ENCODE results near the gene LRRC46.

LRRC46 gene

DNA sequence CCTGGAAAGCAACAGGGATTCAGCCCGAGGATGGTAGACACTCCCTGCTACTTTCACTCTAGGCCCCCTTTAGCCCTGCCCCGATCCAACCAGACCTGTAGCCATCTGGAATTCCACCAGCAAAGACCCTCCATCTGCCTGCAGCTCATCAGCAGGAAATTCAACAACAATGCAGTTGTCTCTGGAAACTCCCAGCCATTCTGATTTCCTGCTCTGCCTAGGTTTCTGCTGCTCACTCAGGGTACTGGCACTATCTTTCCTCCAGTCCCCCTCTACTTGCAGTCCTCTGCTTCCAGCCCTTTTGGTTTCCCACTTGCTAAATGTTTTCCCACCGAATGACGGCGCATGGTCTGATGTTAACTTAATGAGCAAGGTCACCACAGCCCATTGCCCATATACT, 22.1 kb downstream of the LRRC46 start:
- no peak for DNase-seq

DNA sequence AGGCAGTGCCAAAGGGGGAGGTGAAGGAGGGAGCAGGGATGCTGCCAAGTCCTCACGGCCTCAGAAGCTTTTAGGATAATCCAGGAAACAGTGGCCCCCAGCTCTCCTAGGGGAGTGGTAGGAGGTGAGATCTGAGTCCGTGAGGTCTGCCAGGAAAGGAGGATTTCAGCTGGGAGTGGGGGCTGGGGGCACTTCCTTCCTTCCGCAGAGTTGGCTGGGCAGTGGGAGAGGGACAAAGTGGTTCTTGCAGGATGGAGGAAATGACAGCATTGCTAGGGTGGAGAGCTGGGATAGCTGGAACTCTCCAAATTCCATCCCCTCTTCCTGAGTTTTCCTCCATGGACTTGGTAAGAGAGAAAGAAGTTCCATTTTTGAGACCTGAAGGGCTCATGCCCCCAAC, 24.3 kb downstream of the LRRC46 start:
- DNase-seq = no peak

DNA sequence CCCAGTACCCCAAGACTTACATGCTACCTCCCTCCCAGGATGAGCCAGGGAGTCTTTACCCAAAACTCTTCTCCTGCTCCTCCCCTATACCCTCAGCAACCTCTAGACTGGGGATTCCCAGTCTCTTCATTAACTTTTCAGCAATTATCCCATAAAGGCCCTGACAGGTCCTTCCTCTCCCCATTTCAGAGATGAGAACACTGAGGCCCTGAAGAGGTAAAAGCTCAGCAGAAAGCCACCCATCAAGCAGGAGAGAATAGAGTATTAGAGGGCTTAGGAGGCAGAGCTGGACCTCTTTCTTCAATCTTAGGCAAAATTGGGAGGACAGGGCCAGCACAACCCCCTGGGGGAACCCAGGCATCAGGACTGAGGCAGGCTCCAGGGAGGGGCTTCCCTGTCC, 25.4 kb downstream of the LRRC46 start:
- DNase-seq = no peak

DNA sequence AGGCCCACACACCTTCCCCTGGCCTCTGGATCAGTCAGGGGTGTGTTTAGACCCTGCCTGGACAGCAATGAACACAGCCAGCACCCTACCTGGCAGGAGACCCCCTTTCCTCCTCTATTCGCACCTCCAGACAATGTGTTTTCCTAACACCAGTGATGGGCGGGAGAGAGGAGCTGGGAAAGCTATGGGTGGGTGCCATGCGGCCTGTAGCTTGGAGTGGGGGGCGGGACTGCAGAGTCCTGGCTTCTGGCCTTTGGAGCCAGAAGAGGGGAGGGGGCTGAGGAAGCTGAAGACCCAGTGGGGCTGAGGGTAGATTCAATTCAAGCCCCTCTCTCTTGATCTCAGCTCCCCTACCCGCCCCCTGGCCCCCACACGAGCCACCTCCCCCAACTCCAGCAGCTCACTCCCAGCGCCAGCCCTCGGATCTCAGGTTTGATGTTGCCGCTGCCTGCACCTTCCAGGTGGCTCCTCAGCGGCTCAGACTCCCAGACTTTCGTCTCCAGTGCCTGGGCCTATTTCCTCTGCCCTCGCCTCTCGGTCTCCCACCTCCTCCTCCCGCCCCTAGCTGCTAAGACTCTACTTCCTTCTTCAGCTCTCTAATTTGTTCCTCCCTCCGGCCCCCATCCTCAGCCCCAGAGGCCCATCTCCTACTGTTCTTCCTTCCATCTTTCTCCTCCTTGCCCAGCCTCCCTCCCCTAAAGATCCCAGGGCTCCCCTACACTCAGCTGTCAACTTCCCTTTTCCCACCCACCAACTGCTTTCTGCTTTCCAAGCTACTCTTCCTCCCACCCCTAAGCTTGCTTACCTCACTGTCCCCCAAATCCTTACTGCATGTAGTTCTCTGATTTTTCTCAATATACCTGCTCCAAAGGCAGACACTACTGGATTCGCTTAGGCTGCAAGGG, 26.3 kb downstream of the LRRC46 start:
- DNase-seq = no peak

DNA sequence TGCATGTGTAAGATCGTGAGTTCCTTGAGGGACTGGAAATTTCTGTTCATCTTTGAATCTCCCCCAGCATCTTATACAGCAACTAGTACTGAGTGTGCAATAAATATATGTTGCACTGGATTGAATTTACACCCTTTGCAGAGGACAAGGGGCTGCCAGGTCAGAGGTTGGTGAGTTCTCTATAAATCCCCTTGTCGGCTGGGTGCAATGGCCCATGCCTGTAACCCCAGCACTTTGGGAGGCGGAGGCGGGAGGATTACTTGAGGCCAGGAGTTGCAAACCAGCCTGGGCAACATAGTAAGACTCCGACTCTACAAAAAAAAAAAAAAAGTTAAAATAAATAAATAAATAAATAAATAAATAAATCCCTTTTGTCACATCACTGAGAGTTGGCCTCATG, 28.9 kb downstream of the LRRC46 start:
- no peak for DNase-seq

DNA sequence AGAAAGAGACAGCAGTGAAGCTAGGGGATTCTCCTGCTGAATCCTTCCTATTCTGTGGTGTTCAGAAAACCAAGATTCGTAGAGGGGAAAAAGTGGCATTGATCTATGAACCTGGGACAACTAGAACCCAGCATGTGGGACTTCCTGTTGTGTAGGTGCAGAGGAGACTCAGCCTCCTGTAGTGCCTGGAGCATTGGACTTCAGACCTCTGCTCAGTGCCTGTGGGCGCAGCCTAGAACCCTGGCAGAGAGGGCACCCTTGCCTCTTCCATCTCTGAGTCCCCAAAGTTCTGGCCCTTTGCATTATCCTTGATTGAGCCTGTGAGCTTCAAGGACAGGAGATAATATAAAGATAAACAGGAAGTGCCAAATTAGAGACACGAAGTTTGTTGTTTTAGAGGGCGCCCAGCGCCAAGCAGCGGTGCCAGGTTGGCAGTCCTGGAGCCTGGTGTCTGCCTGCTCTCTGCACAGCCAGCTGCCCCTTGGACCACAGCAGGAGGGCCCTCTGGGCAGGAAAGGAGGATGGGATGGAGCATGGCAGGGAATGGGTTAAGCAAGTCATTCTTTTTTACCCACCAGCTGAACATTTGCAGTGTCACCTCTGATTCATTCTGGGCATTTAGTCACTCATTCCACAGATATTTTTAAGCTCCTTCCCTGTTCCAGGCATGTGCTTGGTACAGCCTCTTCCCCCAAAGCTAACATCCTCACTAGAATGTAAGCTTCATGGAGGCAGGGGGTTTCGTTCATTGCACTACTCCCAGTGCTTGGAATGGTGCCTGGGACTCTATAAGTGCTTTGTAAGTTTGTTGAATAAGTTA, 31.4 kb downstream of the LRRC46 start:
- no peak for DNase-seq

DNA sequence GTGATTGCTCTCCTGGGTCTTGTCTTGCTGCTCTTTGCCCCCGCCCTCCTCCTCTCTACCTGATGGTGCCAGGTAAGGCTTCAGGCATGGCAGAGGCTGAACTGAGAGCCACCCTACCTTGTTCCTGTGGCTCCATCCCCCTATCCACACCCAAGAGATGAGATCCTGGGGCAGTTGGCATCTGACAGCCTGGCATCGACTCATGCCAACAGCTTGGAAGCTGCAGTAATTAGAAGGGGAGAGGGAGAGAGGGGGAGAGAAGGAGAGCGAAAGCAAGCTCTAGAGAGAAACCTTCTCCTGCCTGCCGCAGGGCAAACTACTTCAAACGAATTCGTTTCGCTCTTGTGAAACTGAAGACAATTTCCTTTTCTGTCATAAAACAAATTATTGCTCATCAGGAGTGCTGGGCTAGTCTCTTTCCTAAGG, 33.3 kb downstream of the LRRC46 start:
- DNase-seq = peak; percentile 66

DNA sequence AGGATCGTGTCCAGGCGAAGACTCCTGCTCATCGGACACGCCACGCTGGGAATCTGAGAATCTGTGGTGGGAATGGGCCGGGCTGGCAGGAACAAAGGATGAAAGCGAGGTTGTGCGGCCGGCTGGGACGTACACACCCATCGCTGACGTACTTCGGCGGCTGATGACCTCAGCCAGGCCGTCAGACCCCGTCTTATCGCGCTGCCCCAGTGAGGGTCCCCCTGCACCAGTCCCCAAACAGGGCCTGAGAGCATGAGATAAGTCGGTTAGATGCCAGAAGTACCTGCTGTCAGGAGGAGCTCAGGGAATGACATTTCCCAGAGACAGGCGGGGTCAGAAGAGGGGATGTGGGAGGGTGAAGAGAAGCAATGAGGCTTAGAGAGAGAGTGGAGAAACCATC, 35.5 kb downstream of the LRRC46 start:
- DNase-seq = no peak

DNA sequence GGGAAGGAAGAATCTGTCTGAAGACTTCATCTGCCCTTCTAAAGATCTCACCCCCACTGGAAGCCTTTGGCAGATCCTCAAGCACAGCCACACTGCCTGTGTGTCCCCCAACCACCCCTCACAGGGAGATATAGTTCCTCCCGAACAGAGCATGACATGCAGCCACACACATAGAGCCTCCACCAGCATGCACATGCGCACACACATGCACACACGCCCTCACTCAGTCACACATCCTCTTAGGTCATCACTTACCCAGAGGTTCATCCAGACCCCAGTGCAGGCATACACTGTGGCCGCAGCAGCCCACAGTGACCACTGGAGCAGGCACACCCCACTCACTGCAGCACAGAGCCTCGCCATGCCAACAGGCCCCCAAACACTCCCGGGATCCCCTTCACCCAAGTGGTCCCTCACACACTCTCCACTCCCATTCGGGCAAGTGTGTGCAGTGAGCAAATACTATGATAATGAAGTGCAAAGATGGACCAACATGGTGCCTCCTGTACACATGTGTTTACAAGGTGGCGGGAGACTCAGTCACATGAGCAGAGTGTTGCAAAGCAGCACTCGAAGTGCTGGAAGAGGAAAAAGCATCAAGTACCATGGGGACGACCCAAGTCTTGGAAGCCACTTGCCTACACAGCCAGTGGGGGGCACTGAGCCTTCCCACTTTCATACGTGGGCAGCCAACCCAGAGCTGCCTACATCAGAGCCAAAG, 36.5 kb downstream of the LRRC46 start:
- DNase-seq = no peak

DNA sequence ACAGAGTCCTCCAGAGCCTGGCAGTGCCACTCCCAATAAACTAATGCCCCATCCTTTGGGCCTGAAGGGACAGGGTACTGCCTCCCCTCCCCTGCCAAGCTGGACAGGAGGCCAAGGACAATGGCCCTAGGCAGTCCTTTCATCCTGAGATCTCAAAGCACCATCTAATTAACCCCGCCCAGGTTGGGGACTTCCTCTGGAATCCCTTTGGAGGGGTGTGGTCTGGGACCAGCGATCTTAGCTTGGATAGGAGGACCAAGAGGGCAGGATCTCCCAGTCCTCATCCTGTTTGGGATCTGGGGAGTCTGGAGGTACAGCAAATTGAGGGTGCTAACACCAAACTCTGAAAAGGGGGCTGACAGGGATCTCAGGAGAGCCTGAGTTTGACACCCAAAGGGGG, 37.6 kb downstream of the LRRC46 start:
- DNase-seq = no peak

DNA sequence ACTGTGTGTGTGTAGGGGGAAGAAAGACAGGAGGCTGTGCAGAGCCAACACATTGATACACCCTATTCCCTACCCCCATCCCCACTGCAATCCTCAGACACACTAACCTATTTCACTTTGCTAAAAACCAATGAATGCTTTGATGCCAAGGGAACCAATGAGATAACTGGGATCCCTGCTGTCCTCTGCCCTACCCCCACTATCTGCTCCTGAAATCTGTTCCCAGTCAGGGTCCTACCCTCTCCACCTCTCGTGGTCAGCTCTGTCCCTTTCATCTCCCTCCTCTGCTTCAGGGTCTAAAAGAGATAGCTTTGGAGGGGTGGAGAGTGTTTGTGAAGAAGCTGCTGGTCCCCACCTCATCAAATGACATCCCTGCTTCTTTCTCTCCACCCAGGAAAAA, 38.6 kb downstream of the LRRC46 start:
- DNase-seq = no peak

DNA sequence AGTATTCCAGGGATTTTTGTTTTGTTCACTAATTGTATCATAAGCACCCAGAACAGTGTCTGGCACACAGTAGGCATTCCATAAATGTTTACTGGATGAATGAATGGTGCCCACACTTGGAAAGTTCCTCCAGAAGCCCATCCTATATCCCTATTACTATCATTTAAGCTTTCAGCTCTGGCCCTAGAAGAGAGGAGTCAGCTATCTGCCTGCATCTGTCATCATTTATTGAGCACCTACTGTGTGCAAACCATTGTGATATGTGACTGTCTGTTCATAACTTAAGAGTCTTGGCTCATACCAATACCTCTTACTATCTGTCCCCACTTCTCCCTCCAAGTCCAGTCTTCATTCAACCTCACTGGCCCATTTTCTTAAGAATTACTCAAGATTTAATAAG, 39.6 kb downstream of the LRRC46 start:
- DNase-seq = no peak

DNA sequence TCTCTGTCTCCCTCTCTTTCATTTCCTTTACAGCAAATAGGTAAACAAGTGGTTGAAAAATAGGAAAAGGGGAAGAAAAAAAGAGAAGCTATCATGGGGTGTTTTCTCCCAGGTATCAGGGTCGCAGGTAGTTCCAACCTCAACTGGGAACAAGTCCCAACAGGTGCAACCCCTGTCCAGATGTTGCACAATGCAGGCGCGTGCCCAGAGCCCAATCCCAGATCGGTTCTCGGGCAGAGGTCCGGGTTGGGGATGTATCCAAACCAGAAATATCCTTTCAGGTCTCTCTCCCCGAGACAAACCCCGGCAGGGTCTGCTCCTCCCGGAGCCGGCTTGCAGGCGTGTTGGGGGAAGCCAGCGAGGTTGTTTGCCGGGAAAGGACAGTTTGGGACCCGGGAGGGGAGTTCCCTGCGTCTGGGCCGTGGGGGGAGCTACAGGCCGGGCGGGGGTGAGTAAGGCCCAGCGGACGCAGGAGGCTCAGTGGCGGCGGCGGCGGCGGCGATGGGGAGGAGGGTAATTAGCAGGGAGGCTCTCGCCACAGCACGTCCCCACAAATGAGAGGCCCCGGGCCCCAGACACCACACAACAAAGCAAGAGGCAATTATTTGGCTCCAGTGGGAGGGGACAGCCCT, 40.7 kb downstream of the LRRC46 start:
- DNase-seq = no peak

DNA sequence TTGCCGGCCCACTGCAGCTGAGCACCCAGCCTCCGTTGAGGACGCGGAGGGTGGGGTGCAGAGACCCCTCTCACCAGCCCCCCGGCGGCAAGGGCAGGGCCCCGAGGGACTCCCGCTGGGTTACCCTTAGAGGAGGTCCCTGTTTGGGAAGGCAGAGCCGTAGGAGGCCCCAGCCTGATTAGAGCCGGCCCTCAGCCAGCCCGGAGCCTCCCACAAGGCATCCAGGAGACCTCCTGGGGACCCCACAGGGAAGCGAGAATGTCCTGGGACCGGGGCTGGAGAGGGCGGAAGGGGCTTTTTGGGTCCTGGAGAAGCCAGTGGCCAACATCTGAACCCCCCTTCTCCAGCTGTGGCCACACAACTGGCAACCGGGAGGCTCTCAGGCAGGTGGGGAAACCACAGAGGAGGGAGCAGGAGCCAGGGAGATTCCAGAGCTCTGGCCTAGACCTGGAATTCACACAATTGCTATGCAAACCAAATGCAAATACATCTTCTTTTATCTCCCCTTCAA, 41.2 kb downstream of the LRRC46 start:
- no peak for DNase-seq

DNA sequence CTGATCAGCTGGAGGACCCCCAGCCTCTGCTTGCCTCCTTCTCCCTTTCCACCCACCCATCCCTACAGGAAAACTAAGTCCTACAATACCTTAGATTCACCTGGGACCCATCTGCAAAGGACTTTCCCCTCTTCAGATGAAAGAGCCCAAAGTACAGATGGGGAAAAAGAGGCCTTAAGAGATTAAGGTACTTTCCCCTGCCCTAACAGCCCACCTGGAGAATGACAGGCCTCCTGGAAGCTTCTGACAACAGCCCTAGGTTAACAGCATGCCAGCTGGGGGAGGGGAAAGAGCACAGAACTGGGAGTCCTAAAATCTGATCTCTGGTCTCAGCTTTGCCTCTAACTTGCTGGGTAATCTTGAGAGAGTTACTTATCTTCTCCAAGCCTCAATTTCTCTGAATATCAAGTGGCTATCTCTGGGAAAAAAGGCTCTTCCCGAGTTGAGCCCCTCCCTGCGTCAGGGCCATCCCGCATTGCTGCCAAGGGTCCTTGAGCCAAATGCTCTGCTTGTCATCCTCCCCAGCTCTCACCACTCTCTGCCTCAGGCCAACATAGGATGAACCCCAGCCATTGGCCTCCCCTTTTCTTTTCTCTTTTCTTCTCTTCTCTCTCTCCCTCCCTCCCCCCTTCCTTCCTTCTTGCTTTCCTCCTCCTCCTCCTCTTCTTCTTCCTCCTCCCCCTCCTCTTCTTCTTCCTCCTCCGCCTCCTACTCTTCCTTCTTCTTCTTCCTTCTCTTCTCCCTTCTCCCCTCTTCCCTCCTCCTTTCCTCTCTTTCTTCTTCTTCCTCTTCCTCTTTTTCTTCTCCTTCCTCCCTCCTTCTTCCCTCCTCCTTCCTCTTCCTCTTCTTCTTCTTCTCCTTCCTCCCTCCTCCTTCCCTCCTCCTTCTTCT, 42.0 kb downstream of the LRRC46 start:
- no peak for DNase-seq

DNA sequence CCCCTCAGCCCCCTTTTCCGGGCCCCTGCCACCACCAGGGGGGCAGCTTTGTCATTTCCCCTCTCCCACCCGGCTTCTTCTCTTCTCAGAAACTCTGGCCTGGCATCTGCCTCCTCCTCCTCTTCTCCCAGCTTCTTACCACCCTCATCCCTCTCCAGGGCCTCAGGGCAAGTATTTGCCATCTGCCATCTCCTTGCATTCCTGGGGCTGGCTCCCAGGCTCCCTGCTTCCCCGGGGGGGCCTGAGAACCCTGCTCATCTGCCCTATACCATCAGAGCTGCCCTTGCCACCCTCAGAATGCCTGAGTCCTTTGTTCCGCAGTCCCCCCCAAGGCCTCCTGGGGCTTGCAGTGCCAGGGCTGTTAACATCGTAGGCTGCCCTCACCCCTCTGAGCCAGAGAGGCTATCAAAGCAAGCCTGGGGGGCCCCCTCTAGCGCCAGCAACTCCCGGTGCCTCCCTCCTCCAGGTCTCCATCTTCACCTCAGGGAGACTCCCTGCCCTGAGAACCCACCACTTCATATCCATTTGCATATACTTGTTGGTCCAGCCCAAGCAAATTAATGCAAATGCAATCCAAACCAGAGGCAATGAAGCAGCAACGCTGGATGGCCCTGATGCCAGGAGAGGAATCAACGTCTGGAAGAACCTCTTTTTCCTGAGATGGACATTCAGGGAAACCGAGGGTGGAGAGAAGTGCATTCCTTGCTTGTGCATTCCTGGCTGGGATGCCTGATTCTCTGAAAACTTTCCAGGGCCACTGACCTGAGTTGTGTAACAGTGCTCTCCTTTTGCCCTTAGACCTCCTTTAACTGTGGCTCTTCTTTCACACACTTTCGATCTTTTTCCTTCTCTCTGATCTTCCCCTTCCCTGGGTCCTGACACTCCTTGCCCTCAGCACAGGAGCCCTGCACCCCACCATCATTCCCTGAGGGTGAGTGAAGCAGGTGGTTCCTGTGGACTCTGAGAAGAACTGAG, 43.8 kb downstream of the LRRC46 start:
- no peak for DNase-seq

DNA sequence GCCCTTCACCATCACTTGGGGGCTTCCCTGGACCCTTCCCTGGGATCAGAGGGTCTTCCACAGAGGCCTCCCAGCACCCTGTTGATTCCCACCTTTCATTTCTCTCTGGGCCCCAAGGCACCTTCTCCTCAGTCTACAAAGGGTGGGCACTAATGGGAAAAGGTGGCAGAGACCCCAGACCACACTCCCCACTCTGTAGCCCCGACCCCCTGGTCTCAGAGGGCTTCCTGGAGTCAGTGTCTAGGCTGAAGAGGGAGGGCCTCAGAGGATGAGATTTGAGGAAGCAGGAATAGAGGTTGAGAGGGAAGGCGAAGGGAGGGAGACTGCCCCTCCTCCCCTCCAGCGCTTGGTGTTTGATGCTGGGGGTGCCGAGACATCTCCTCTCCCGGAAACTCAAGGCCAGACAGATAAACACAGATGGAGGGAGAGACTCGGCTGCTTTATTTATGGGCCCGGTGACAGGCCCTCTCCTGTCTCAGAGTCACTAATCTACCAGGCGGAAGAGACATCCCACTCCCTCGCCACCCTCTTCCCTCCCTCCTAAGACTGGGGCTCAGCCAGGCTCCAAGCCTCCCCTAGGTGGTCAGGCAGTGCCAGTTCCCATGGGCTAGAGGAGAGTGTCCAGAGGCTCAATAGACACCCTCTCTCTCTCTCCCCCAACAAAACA, 46.0 kb downstream of the LRRC46 start:
- DNase-seq = no peak

DNA sequence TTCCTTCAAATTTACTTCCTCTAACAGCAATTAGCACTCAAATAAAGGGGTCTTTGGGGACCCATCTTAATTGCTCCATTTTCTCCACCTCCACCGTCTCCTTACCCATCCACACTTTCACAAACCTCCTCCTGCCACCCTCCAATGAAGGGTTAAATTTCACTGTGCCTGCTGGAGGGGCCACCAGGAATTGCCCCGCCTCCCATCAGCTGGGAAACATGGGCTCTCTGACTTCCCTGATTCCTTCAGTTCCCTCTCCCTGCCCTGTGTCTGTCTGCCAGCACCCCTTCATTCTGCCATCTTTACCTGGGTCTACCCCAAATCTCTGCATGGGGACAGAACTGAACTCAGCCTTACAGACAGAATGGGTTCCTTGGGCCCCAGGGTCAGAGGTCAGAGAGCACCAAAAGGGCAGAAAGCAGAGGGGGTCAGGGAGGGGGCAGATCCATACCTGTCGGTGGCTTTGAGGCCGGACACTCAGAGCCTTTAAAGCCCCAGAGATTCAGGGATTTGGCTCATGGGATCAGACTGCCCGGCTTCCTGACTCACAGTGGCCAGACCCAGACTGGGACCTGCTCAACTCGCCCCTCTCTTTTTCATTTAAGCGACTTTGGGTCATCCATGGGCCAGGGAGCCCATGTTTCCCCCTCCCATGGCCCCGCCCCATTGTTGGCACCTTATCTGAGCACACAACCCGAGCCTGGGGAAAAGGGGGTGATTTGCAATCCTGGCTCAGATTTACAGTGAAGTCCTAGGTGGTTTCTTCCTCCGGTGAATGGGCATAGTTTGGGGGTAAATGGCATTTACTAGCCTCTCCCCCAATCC, 46.9 kb downstream of the LRRC46 start:
- no peak for DNase-seq

DNA sequence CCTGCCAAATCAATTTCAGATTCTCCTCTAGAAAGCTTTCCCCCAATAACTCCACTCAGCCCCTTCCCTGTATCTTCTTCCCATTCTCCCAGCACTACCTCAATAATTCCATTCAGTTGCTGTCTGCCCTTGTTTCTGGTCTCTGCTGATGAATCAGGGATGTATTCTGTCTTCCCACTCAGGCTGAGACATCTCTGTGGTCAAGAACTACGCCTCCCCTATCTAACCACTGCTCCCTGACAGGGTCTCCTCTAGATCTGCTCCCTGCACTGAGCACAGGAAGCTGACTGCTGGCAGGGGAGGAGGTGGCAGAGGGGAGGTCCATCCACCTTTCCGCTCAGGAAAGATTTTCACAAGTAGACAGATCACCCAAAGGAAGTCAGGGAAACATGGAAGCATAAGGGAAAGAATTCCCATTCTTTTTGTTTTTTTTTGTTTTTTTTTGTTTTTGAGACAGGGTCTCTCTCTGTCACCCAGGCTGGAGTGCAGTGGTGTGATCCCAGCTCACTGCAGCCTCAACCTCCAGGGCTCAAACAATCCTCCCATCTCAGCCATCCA, 47.6 kb downstream of the LRRC46 start:
- DNase-seq = no peak

Data from NCI-H1694 (cell line).